HUES6 (cell line): ENCODE data around the gene MDFIC2.

Source experiments
- H3K27ac ChIP-seq: 2 replicates; pipeline ENCODE4 v1.7.0; 2013; ENCODE audit warnings: low read depth, mild to moderate bottlenecking, low read length, inconsistent platforms
- H3K27me3 ChIP-seq: 2 replicates; pipeline ENCODE4 v1.6.1; 2013; ENCODE audit warnings: low read length; ENCODE audit not compliant: control insufficient read depth, insufficient read depth
- H3K36me3 ChIP-seq: 2 replicates; pipeline ENCODE4 v1.6.1; 2013; ENCODE audit warnings: low read length; ENCODE audit not compliant: control insufficient read depth, insufficient read depth
- H3K4me1 ChIP-seq: 2 replicates; pipeline ENCODE4 v1.6.1; 2013; ENCODE audit warnings: low read length; ENCODE audit not compliant: control insufficient read depth, insufficient read depth
- H3K4me3 ChIP-seq: 2 replicates; pipeline ENCODE4 v1.5.1; 2013; ENCODE audit warnings: low read depth, low read length
- H3K9ac ChIP-seq: one replicate; pipeline ENCODE4 v1.6.1; 2013; ENCODE audit warnings: mild to moderate bottlenecking, low read length
- H3K9me3 ChIP-seq: 2 replicates; pipeline ENCODE4 v1.6.1; 2013; ENCODE audit warnings: low read depth, low read length; ENCODE audit not compliant: control insufficient read depth, insufficient read depth

The MDFIC2 gene

GRCh38 chr3:70182166-70182565, 130.3 kb downstream of the MDFIC2 start:
- H3K4me3 ChIP-seq, result no peak overlapping the region
- no peak overlapping the region for H3K9ac ChIP-seq
- H3K27me3 ChIP-seq, result no peaks in the 10 kb centered on the region
- H3K36me3 ChIP-seq, result no peaks in the 10 kb centered on the region
- H3K9me3 ChIP-seq, result no peaks in the 10 kb centered on the region
- H3K27ac ChIP-seq, result no peak overlapping the region
- H3K4me1 ChIP-seq, result peaks cover 27% of the 10 kb centered on the region

DNA sequence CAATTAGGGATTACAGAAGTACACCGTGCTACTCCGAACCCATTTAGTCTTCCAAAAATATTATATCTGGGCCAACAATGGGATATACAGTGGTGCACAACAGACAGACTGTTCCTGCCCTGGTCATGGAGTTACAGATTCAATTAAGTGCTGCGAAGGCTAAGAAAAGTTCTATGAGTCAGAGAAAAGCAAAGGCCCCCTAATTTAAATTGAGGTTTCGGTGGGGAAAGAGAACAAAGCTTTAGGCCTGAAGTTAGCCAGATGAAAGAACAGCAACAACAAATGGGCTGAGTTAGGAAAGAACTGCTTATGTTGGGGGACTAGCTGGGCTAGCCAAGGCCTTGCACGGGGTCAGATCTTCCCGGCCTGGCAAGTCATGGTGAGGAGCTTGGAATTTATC, 131.8 kb downstream of the MDFIC2 start:
- H3K4me1 ChIP-seq, result peaks cover 27% of the 10 kb centered on the region
- no peaks in the 10 kb centered on the region for H3K9me3 ChIP-seq
- no peak overlapping the region for H3K9ac ChIP-seq
- no peak overlapping the region for H3K4me3 ChIP-seq
- H3K36me3 ChIP-seq, result no peaks in the 10 kb centered on the region
- no peak overlapping the region for H3K27ac ChIP-seq
- H3K27me3 ChIP-seq, result no peaks in the 10 kb centered on the region

DNA sequence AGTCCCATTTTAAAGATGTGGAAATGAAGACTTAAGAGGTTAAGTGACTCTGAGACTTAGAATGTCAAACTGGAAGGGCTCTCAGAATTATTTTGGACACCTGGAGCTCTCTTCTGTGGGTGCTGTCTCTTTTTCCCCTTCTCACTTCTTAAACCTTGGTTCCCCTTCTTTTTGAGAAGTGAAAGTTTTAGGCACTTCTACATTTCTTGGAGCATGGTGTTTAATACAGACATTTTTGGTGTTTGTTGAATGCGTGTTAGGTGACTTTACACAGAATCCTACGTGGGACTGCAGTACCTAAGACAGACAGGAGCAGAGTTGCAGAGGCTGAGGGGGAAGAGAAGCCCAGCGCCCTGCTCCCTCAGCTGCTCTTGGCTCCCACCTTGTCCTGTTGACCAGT, 133.3 kb downstream of the MDFIC2 start:
- H3K4me3 ChIP-seq, result no peak overlapping the region
- no peaks in the 10 kb centered on the region for H3K27me3 ChIP-seq
- no peaks in the 10 kb centered on the region for H3K9me3 ChIP-seq
- no peaks in the 10 kb centered on the region for H3K36me3 ChIP-seq
- no peak overlapping the region for H3K9ac ChIP-seq
- H3K27ac ChIP-seq, result no peak overlapping the region
- peaks cover 27% of the 10 kb centered on the region for H3K4me1 ChIP-seq

DNA sequence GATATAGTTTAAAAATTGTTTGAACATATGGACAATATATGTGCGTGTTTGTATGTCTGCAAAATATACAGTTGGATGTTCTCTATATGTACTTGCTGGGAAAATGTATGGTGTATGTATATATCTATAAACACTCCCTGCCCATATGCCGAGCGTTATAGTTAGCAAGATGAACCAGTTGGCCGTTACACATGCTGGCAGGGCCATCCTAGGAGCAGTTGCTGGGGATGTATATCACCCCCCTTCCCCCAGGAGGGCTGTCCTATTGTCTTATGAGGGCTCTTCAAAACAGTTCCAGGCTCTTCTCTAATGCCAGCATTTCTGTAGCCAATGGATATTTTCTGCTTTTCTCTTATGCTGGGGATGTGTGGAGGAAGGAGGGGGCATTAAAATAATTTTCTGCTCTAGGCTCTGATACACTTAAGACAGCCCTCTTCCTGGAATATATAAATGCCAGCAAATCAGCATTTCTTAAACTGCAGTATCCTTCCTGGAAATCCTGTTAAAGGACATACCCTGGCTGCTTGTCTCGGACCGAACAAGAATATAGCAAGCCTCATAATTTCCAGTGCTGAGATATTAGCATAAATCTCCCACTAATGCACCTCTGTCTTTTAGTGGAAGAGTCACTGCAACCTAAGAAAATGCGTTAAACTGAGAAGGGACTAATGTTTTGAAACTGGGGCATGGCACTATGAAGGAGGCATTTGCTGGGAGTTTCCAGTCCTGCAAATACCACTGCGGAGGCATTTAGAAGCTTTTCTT, 134.4 kb downstream of the MDFIC2 start:
- Histone ChIP-seq H3K9ac (no peak overlapping the region), H3K4me1 (peaks cover 20% of the 10 kb centered on the region), H3K9me3 (no peaks in the 10 kb centered on the region), H3K36me3 (no peaks in the 10 kb centered on the region), H3K27me3 (no peaks in the 10 kb centered on the region), H3K4me3 (no peak overlapping the region), H3K27ac (no peak overlapping the region)

DNA sequence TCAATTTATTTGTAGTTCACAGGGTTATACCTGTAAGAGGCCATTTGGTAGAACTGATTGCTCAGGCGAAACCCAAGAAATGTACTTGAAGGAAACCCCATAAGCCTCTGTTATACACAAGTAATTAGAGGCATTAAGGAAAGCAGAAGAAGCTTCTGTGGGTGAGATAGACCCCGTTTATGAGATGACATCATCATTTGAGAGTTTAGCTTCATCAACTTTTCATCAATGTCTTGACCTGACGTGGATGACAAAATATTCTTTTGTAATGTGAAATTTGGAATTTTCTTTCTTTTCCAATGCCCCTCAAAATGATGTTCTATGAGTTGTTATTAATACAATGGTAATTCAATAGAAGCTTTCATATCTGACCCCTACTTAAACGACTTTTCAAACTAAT, 136.2 kb downstream of the MDFIC2 start:
- H3K9me3 ChIP-seq, result no peaks in the 10 kb centered on the region
- no peak overlapping the region for H3K4me3 ChIP-seq
- H3K27ac ChIP-seq, result no peak overlapping the region
- H3K9ac ChIP-seq, result no peak overlapping the region
- H3K36me3 ChIP-seq, result no peaks in the 10 kb centered on the region
- no peaks in the 10 kb centered on the region for H3K27me3 ChIP-seq
- H3K4me1 ChIP-seq, result peaks cover 5% of the 10 kb centered on the region; the same call in 1 of the 2 replicates

- Histone ChIP-seq H3K4me3 (no peak overlapping the region), H3K9me3 (no peaks in the 10 kb centered on the region), H3K9ac (no peak overlapping the region), H3K36me3 (no peaks in the 10 kb centered on the region), H3K27me3 (no peaks in the 10 kb centered on the region), H3K4me1 (no peaks in the 10 kb centered on the region), H3K27ac (no peak overlapping the region)
These were observed 155.6 kb downstream of the MDFIC2 start for GRCh38 chr3:70156808-70157207.

DNA sequence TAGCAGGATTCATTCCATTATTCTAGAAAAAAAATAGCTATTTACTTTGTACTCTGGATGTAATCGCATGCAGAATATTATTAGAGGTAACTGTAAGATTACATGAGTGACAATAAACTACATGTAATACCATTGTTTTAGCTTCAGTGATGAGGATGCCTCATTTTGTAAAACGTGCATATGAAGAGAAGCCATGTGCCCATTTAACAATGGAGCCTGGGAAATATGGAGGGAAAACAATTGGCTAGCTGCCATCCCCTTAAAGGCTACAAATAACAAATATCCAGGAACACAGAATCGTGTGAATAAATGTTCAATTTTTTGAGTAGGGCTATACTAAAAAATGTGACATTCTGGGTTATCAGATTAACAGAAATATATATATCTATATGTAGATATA, 161.8 kb downstream of the MDFIC2 start:
- Histone ChIP-seq H3K27ac (no peak overlapping the region), H3K36me3 (no peaks in the 10 kb centered on the region), H3K9ac (no peak overlapping the region), H3K9me3 (no peaks in the 10 kb centered on the region), H3K4me1 (no peaks in the 10 kb centered on the region), H3K27me3 (no peaks in the 10 kb centered on the region), H3K4me3 (no peak overlapping the region)

DNA sequence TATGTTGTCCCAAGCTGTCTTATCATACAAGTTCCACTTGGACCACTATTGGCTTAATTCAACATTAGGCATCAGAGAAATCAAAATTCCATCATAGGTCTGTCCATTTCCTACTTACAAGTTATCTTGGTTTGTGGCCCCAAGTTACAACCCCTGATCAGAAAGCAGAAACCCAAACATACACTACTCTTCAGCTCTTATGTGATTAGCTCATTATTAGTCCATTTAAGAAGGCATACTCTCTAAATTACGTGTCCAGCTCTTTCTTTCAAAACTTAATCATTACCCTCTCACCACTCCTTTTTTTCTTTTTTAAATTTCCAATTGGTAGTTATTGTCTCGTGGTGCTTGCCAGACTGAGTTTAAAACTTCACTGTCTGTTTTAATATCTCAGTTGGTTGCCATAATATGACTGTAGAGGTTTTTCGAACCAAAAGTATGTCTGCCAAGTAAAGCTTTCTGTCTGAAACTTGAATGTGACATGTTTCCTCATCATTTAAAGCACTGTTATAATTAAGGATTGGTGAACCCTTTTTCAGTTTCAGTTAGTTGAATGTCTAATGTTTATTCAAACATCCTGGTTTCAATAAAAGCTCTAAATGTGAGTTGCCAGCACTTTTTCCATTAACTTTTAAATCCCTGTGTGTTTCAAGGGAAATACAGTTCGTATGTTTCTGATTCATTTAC, 162.6 kb downstream of the MDFIC2 start:
- no peaks in the 10 kb centered on the region for H3K36me3 ChIP-seq
- H3K9ac ChIP-seq, result no peak overlapping the region
- no peaks in the 10 kb centered on the region for H3K27me3 ChIP-seq
- H3K9me3 ChIP-seq, result peaks cover 3% of the 10 kb centered on the region; the same call in 1 of the 2 replicates
- H3K4me1 ChIP-seq, result no peaks in the 10 kb centered on the region
- no peak overlapping the region for H3K4me3 ChIP-seq
- no peak overlapping the region for H3K27ac ChIP-seq
